ENCODE results near the gene PLEKHH1. TPM values are rescaled to one million over a fixed set of nuclear protein-coding genes. Genes with fewer than 3 reads are reported as not detected.

Gene PLEKHH1
- total and polyA plus RNA-seq, 9 of the 15 experiments (the other 6 are each of a cell fraction or from before 2014, with no cell fraction given): 0.76 to 5.9 (median 2.9) TPM

DNA sequence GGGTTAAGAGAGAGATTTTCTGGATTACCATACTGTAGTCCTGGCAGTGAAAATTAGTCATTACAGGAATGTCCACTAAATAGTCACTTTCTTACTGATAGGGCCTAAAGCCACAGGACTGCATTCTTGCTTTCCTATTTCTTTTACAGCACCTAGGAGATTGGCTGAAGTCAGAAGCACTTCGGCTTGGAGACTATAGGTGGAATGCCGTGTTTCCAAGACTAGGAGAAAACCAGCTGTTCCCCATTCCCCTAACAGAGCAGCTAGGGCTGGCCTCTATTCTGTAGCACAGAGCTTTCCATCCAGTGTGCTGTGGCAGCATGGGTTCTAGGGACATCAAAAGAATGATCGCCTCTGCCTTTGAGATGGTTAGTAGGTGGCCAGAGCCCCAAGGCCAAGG, 51.9 kb downstream of the PLEKHH1 start (continued):
- TF ChIP-seq, protein P1, sequence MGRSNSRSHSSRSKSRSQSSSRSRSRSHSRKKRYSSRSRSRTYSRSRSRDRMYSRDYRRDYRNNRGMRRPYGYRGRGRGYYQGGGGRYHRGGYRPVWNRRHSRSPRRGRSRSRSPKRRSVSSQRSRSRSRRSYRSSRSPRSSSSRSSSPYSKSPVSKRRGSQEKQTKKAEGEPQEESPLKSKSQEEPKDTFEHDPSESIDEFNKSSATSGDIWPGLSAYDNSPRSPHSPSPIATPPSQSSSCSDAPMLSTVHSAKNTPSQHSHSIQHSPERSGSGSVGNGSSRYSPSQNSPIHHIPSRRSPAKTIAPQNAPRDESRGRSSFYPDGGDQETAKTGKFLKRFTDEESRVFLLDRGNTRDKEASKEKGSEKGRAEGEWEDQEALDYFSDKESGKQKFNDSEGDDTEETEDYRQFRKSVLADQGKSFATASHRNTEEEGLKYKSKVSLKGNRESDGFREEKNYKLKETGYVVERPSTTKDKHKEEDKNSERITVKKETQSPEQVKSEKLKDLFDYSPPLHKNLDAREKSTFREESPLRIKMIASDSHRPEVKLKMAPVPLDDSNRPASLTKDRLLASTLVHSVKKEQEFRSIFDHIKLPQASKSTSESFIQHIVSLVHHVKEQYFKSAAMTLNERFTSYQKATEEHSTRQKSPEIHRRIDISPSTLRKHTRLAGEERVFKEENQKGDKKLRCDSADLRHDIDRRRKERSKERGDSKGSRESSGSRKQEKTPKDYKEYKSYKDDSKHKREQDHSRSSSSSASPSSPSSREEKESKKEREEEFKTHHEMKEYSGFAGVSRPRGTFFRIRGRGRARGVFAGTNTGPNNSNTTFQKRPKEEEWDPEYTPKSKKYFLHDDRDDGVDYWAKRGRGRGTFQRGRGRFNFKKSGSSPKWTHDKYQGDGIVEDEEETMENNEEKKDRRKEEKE (IDR thresholded peaks at IDR 0.05; ENCODE audit: borderline replicate concordance in 1 of 2, control insufficient read depth in 1 of 2, low read depth in 2 of 2, low read length in 1 of 2): no peak
- no peak for TF ChIP-seq BRD4 (IDR thresholded peaks at IDR 0.05)
- TF ChIP-seq, protein P2, sequence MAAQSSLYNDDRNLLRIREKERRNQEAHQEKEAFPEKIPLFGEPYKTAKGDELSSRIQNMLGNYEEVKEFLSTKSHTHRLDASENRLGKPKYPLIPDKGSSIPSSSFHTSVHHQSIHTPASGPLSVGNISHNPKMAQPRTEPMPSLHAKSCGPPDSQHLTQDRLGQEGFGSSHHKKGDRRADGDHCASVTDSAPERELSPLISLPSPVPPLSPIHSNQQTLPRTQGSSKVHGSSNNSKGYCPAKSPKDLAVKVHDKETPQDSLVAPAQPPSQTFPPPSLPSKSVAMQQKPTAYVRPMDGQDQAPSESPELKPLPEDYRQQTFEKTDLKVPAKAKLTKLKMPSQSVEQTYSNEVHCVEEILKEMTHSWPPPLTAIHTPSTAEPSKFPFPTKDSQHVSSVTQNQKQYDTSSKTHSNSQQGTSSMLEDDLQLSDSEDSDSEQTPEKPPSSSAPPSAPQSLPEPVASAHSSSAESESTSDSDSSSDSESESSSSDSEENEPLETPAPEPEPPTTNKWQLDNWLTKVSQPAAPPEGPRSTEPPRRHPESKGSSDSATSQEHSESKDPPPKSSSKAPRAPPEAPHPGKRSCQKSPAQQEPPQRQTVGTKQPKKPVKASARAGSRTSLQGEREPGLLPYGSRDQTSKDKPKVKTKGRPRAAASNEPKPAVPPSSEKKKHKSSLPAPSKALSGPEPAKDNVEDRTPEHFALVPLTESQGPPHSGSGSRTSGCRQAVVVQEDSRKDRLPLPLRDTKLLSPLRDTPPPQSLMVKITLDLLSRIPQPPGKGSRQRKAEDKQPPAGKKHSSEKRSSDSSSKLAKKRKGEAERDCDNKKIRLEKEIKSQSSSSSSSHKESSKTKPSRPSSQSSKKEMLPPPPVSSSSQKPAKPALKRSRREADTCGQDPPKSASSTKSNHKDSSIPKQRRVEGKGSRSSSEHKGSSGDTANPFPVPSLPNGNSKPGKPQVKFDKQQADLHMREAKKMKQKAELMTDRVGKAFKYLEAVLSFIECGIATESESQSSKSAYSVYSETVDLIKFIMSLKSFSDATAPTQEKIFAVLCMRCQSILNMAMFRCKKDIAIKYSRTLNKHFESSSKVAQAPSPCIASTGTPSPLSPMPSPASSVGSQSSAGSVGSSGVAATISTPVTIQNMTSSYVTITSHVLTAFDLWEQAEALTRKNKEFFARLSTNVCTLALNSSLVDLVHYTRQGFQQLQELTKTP (IDR thresholded peaks at IDR 0.05; ENCODE audit: low read depth in 1 of 2, partially characterized antibody in 2 of 2): no peak
- TF ChIP-seq ZNF140 (CRISPR knock-in tag; IDR thresholded peaks at IDR 0.05): no peak
- no peak for TF ChIP-seq FOXA3 (CRISPR knock-in tag; conservative IDR thresholded peaks at IDR 0.05 in 1 of 2, IDR thresholded peaks at IDR 0.05 in 1 of 2)
- TF ChIP-seq, protein P3, sequence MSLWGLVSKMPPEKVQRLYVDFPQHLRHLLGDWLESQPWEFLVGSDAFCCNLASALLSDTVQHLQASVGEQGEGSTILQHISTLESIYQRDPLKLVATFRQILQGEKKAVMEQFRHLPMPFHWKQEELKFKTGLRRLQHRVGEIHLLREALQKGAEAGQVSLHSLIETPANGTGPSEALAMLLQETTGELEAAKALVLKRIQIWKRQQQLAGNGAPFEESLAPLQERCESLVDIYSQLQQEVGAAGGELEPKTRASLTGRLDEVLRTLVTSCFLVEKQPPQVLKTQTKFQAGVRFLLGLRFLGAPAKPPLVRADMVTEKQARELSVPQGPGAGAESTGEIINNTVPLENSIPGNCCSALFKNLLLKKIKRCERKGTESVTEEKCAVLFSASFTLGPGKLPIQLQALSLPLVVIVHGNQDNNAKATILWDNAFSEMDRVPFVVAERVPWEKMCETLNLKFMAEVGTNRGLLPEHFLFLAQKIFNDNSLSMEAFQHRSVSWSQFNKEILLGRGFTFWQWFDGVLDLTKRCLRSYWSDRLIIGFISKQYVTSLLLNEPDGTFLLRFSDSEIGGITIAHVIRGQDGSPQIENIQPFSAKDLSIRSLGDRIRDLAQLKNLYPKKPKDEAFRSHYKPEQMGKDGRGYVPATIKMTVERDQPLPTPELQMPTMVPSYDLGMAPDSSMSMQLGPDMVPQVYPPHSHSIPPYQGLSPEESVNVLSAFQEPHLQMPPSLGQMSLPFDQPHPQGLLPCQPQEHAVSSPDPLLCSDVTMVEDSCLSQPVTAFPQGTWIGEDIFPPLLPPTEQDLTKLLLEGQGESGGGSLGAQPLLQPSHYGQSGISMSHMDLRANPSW (CRISPR knock-in tag; IDR thresholded peaks at IDR 0.05): no peak
- no peak for TF ChIP-seq POLR3G (IDR thresholded peaks at IDR 0.05; ENCODE audit: extremely low read depth, insufficient read length, insufficient replicate concordance)
- TF ChIP-seq, protein P4, sequence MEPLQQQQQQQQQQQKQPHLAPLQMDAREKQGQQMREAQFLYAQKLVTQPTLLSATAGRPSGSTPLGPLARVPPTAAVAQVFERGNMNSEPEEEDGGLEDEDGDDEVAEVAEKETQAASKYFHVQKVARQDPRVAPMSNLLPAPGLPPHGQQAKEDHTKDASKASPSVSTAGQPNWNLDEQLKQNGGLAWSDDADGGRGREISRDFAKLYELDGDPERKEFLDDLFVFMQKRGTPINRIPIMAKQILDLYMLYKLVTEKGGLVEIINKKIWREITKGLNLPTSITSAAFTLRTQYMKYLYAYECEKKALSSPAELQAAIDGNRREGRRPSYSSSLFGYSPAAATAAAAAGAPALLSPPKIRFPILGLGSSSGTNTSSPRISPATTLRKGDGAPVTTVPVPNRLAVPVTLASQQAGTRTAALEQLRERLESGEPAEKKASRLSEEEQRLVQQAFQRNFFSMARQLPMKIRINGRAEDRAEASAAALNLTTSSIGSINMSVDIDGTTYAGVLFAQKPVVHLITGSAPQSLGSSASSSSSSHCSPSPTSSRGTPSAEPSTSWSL (CRISPR knock-in tag; IDR thresholded peaks at IDR 0.05; ENCODE audit: borderline replicate concordance): no peak

Data from K562 (cell line).